Astrocyte of the spinal cord (primary cell): Measurements from ENCODE around the gene RILPL2.

ENCODE experiments used
- DNase-seq: peaks from one replicate; pipeline ENCODE4 v3.0.0; 2011; ENCODE audit warnings: low read depth, low spot score
- H3K4me3 ChIP-seq: 2 replicates; pipeline ENCODE4 v1.5.1; 2011; ENCODE audit warnings: low read depth, mild to moderate bottlenecking, low read length, moderate library complexity
- in situ Hi-C: cut with HindIII; loops from 2 replicates; pipeline ENCODE4 v1.10.0; 2017; ENCODE audit warnings: low sequenced_read_pairs
- TF ChIP-seq, protein P1 (sequence below): IDR thresholded peaks from 2 replicates; pipeline ENCODE4 v1.5.1; 2012; ENCODE audit warnings: low read depth, mild to moderate bottlenecking, low read length, inconsistent platforms

RILPL2 gene

DNA sequence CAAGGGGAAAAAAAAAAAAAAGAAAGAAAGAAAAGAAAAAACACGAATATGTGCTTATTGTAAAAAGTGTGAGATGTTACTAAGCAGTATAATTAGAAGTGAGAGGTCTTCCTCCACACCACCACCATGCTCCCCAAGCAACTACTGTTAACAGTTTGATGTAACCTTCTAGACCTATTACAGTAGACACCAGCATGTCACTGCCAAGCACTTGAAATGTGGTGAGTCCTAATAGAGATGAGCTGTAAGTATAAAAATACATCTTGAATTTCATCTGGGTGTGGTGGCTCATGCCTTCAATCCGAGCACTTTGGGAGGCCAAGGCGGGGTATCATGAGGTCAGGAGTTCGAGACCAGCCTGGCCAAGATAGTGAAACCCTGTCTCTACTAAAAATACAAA, 13.4 kb upstream of the RILPL2 start:
- in situ Hi-C loops: no loop called here
- DNase-seq: no peak
- TF ChIP-seq, protein P1, sequence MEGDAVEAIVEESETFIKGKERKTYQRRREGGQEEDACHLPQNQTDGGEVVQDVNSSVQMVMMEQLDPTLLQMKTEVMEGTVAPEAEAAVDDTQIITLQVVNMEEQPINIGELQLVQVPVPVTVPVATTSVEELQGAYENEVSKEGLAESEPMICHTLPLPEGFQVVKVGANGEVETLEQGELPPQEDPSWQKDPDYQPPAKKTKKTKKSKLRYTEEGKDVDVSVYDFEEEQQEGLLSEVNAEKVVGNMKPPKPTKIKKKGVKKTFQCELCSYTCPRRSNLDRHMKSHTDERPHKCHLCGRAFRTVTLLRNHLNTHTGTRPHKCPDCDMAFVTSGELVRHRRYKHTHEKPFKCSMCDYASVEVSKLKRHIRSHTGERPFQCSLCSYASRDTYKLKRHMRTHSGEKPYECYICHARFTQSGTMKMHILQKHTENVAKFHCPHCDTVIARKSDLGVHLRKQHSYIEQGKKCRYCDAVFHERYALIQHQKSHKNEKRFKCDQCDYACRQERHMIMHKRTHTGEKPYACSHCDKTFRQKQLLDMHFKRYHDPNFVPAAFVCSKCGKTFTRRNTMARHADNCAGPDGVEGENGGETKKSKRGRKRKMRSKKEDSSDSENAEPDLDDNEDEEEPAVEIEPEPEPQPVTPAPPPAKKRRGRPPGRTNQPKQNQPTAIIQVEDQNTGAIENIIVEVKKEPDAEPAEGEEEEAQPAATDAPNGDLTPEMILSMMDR: no peak
- H3K4me3 ChIP-seq: no peak overlapping the region

DNA sequence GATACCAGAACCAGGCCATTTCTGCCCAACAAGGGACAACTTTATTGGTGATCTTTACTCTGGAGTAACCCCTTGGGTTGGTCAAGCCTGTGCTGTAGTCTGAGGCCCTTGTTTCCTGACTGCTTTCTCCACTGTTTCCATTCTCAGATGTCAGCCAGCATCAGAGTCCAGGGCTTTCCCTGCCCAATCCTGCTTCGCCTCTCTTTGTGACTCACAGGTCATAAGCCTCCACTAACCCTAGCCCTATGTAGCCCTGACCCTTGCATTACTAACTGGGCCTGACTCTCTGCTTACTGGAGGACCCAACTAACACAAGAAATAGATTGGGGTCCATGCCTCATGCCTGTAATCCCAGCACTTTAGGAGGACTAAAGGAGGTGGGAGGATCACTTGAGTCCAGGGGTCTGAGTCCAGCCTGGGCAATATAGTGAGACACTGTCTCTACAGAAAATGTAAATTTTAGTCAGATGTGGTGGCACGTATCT, 12.8 kb upstream of the RILPL2 start:
- no peak for DNase-seq
- TF ChIP-seq, protein P1: no peak
- H3K4me3 ChIP-seq: no peak overlapping the region
- in situ Hi-C loops: no loop called here

DNA sequence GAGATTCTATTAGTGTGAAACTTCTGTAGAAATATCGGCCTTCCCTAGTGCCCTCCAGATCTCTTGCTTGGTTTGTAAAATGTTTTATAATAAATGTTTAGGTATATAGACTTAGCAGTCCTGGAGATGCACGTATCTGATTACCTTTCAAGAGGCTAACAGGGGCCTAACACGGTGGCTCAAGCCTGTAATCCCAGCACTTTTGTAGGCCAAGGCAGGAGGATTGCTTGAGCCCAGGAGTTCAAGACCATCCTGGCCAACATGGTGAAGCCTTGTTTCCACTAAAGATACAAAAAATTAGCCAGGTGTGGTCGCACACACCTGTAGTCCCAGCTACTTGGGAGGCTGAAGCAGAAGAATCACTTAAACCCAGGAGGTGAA, 9.8 kb upstream of the RILPL2 start:
- in situ Hi-C loops: no loop called here
- DNase-seq: no peak
- no peak overlapping the region for H3K4me3 ChIP-seq
- TF ChIP-seq, protein P1: no peak

DNA sequence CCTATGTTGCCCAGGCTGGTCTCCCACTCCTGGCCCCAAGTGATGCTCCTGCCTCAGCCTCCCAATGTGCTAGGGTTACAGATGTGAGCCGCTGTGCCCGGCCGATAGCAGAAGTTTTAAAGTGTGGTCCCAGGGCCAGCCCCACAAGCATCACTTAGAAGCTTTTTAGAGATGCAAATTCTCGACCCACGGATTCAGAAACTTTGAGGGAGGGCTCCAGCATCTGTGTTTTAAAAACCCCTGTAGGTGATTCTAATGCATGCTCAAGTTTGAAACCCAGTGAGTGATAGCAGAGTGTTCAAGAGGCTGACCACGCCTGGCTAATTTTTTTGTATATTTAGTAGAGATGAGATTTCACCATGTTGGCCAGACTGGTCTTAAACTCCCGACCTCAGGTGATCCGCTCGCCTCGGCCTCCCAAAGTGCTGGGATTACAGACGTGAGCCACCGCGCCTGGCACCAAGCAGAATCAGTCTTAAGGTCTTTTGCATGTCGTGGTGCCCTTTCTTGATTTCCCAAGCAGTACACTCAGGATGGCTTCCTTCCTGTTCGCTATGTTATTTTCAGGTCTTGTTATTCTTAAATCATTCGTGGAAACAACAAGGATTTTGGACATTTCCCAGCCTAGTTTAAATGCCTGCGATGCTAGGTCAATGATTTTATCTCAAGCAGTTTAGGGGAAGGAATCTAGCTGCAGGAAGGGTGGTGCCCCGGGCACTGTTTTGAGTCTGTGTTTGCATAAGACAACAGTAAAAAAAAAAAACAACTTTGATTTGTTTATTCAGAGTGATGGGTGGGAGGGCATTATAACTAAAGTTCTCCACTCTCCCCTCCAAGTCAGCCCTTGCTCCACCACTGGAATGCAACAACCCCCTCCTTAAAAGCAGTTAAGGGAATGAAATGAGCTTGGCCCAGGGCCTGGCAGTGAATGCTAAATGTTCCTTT, 9.2 kb upstream of the RILPL2 start:
- DNase-seq: no peak
- in situ Hi-C loops: no loop called here
- TF ChIP-seq, protein P1: no peak
- H3K4me3 ChIP-seq: no peak overlapping the region

DNA sequence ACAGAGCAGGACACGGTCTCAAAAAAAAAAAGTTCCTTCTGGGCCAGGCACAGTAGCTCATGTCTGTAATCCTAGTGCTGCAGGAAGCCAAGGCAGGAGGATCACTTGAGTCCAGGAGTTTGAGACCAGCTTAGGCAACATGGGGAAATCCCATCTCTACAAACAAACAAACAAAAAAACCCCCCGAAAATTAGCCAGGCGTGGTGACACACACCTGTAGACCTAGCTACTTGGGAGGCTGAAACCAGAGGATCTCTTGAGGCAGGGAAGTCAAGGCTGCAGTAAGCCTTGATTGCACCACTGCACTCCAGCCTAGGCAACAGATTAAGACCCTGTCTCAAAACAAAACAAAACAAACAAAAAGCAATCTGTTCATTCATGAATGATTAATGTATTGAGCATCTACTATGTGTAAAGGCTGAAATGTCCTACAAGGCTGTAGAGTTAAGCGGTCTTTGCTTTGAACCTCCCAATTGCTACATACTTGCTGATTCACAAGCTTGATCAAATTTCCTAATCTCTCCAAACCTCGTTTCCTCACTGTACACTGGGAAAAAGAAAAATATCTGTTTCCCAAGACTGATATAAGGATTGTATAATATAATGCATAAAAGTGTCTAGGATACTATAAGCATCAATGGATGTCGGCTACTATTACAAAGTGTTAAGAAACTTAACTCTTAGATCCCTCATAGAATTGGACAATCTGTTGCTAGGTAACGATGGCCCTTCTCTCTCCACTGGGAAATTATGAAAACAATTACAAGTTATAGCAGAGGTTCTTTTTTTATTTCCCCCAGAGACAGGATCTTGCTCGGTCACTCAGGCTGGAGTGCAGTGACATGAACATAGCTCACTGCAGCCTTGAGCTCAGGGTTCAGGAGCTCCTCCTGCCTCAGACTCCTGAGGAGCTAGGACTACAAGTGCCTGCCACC, 7.9 kb upstream of the RILPL2 start:
- TF ChIP-seq, protein P1: no peak
- DNase-seq: no peak
- no peak overlapping the region for H3K4me3 ChIP-seq
- in situ Hi-C loops: no loop called here

DNA sequence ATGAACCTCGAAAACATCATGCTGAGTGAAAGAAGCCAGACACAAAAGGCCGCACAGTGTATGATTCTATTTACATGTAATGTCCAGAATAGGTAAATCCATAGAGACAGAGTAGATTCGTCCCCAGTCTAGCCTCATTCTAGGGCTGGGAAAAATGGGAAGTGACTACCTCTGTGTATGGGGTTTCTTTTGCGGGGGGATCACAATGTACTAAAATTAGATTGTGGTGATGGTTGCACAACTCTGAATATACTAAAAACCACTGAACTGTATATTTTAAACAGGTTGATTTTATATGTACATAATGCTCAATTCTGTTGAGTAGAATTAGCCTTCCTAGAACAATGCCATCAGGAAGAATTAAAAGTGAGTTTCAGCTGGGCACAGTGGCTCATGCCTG, 6.3 kb upstream of the RILPL2 start:
- TF ChIP-seq, protein P1: no peak
- in situ Hi-C loops: no loop called here
- no peak for DNase-seq
- no peak overlapping the region for H3K4me3 ChIP-seq
